NB4 (cell line): Measurements from ENCODE around the gene DIO3.

Experiments used
- CTCF ChIP-seq: IDR thresholded peaks from one replicate; pipeline ENCODE4 v1.5.1; 2012; ENCODE audit warnings: low read depth, low read length
- POLR2A ChIP-seq: IDR thresholded peaks from 2 replicates; pipeline ENCODE4 v1.6.1; 2011; ENCODE audit warnings: mild to moderate bottlenecking; ENCODE audit not compliant: insufficient read length; ENCODE audit errors: extremely low read depth
- TF ChIP-seq, protein P1 (sequence below): IDR thresholded peaks from 2 replicates; pipeline ENCODE4 v1.6.1; 2011; ENCODE audit warnings: low read depth, low read length

DNA sequence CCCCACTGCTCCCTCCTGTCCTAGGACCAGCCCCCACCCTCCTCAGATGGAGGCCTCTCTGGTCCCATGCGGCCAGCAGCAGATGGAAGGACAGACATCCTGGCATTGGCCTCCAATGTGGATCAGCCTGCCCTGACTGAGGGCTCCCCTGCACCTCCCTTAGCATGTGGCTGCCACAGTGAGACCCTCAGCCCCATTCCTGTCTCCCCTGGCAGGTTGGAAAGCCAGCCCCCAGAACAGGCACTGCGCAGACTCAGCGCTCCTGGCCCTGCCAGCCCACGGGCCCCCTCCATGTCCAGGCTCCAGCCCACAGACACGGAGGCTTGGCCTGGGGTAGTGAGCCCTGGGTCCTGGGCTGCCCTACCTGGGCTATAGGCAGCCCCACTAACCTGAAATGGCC, 47.2 kb upstream of the DIO3 start:
- no peak for TF ChIP-seq CTCF
- TF ChIP-seq, protein P1, sequence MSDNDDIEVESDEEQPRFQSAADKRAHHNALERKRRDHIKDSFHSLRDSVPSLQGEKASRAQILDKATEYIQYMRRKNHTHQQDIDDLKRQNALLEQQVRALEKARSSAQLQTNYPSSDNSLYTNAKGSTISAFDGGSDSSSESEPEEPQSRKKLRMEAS, result no peak
- no peak for TF ChIP-seq POLR2A
